Measurements from ENCODE around the gene PALB2. TPM values are rescaled to one million over a fixed set of nuclear protein-coding genes. Genes with fewer than 3 reads are reported as not detected.

The PALB2 gene
- total RNA-seq (10 to 100 TPM in 4 of 5 experiments, 1 to 10 TPM in 1; 6.2 to 27.2 (median 14.4) TPM), polyA plus RNA-seq (10 to 100 TPM in 1 of 2 donors, 1 to 10 TPM in 1; 5.9 to 10.0 TPM), total RNA-seq (12.9 reads per million, percentile 41 among the genes with 10 or more reads in this experiment)

DNA sequence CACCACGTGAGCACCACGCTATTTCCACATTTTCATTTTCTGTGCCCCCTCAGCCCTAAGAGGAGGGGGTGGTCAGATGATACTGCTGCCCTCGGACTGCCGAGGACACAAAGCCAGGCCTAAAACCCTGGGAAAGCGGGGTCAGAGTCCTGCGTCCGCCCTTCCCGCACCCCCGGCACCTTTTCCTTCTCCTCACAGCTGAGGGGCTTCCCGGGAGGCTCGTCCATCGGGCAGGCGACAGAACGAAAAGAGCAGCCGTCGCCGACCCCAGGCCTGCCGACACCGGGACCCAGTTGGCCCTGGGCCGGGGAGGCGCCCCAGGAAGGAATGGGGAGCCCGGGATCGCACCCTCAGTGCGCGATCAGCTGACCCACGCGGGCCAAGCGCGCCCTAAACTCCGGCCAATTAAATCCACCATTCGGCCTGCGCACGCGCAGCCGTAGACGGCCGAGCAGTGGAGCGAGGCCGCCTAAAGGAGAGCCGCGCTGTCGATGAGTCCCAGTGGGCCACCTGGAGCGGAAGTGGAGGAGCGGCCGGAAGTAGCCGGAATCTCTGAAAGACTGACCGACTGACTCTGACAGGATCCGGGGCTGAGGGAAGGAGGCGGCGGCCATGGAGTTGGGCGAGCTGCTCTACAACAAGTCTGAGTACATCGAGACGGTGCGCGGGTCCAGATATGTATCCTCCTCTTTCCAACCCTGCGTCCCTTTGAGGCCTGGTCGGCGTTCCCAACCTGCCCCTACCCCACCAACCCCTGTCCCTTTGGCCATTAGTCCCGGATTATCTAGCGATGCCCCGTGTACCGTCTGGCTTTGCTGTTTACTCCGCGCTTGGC is at the start of gene PALB2, which contains the start of gene DCTN5:
Gene PALB2 (minus strand): TSS at position 380 of the 835 bp plus-strand sequence. CDS start 153 bp downstream, at position 227.
Gene DCTN5 (plus strand): TSS at position 536 of the 835 bp plus-strand sequence. CDS start 77 bp downstream, at position 613.
- ATAC-seq (peak; percentile 99), DNase-seq (peak; percentile 68 to 89 (median 72))
- Mint-ChIP-seq H3K27ac (peak within 1 kb of the TSS; percentile 94 to 99 (median 98)), H3K9me3 (peaks cover 0 to 3% (median 0%) of the 10 kb centered on the region in 11 donors), H3K4me3 (peak within 1 kb of the TSS; percentile 96 to 99 (median 99)), H3K36me3 (peaks cover 5 to 28% (median 18%) of the 10 kb centered on the region in 5 donors), H3K27me3 (no peaks in the 10 kb centered on the region), H3K4me1 (peaks cover 17 to 56% (median 48%) of the 10 kb centered on the region in 7 donors)
- Histone ChIP-seq H3K36me3 (ENCODE audit: control insufficient read depth in 2 of 3, insufficient read depth in 3 of 3, low read length in 3 of 3) (peaks cover 0 to 15% (median 9%) of the 10 kb centered on the region in 3 experiments), H3K4me1 (ENCODE audit: control insufficient read depth in 2 of 2, insufficient read depth in 2 of 2, low read length in 2 of 2) (peaks cover 7 to 24% of the 10 kb centered on the region in 2 donors), H3K27ac (ENCODE audit: low read depth, low read length) (peak within 1 kb of the TSS; percentile 84), H3K27me3 (ENCODE audit: control insufficient read depth in 2 of 2, insufficient read depth in 2 of 2, low read length in 2 of 2) (no peaks in the 10 kb centered on the region), H3K4me3 (ENCODE audit: low read length) (peak within 1 kb of the TSS; percentile 87), H3K9me3 (ENCODE audit: control insufficient read depth in 2 of 3, low read length in 3 of 3) (no peaks in the 10 kb centered on the region)
- POLR2A ChIA-PET = interaction anchor here (0.7 to 1.2 kb wide), 3 partner anchors 34 to 84 kb away, joined by 3 to 4 read pairs (median 3); partner anchors contain the start of genes EARS2 and UBFD1
- CTCF ChIA-PET = interaction anchor here (1.1 kb wide), 1 partner anchor 26 kb away, joined by 5 read pairs; no protein-coding TSS in a partner anchor
- intact Hi-C loops (cut with micrococcal nuclease) = loop anchor here (1.0 to 5.0 kb wide), 8 partner anchors 37 to 494 kb away; partner anchors contain the start of genes EARS2 (in 2 of the 2), NDUFAB1 (in 2 of the 2), PLK1 (in 2 of the 2) and UBFD1 (in 2 of the 2)

DNA sequence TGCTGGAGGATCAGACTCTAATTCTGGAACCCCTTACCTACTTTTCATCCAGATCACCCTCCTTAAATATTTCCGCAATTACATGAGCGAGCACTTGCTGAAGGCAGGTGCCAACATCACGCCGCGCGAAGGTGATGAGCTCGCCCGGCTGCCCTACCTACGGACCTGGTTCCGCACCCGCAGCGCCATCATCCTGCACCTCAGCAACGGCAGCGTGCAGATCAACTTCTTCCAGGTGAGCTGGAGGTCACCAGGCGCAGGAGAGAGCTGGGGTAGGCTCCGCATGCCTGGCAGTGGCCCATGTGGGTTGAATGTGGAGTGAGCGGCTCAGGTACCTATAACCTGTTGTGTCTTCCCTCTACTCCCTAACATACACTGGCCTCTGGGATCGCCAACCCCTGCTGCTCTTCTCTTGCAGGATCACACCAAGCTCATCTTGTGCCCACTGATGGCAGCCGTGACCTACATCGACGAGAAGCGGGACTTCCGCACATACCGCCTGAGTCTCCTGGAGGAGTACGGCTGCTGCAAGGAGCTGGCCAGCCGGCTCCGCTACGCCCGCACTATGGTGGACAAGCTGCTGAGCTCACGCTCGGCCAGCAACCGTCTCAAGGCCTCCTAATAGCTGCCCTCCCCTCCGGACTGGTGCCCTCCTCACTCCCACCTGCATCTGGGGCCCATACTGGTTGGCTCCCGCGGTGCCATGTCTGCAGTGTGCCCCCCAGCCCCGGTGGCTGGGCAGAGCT is 48.5 kb upstream of the PALB2 start:
- Histone ChIP-seq H3K9me3 (ENCODE audit: control insufficient read depth in 2 of 3, low read length in 3 of 3) (no peaks in the 10 kb centered on the region), H3K4me1 (ENCODE audit: control insufficient read depth in 2 of 2, insufficient read depth in 2 of 2, low read length in 2 of 2) (no peaks in the 10 kb centered on the region), H3K27ac (ENCODE audit: low read depth, low read length) (no peak overlapping the region), H3K4me3 (ENCODE audit: low read length) (no peak overlapping the region), H3K27me3 (ENCODE audit: control insufficient read depth in 2 of 2, insufficient read depth in 2 of 2, low read length in 2 of 2) (no peaks in the 10 kb centered on the region), H3K36me3 (ENCODE audit: control insufficient read depth in 2 of 3, insufficient read depth in 3 of 3, low read length in 3 of 3) (peaks cover 0 to 43% (median 0%) of the 10 kb centered on the region in 3 experiments)
- intact Hi-C loops (cut with micrococcal nuclease) = no loop called here
- H3K4me1 Mint-ChIP-seq = peaks cover 0 to 7% (median 0%) of the 10 kb centered on the region in 7 donors
- H3K4me3 Mint-ChIP-seq = no peak overlapping the region
- no peaks in the 10 kb centered on the region for H3K9me3 Mint-ChIP-seq
- no peaks in the 10 kb centered on the region for H3K27me3 Mint-ChIP-seq
- DNase-seq (no peak), ATAC-seq (no peak)
- ChIA-PET POLR2A (no interaction called here), CTCF (no interaction called here)
- H3K27ac Mint-ChIP-seq = no peak overlapping the region
- H3K36me3 Mint-ChIP-seq = peaks cover 9 to 38% (median 17%) of the 10 kb centered on the region in 5 donors

DNA sequence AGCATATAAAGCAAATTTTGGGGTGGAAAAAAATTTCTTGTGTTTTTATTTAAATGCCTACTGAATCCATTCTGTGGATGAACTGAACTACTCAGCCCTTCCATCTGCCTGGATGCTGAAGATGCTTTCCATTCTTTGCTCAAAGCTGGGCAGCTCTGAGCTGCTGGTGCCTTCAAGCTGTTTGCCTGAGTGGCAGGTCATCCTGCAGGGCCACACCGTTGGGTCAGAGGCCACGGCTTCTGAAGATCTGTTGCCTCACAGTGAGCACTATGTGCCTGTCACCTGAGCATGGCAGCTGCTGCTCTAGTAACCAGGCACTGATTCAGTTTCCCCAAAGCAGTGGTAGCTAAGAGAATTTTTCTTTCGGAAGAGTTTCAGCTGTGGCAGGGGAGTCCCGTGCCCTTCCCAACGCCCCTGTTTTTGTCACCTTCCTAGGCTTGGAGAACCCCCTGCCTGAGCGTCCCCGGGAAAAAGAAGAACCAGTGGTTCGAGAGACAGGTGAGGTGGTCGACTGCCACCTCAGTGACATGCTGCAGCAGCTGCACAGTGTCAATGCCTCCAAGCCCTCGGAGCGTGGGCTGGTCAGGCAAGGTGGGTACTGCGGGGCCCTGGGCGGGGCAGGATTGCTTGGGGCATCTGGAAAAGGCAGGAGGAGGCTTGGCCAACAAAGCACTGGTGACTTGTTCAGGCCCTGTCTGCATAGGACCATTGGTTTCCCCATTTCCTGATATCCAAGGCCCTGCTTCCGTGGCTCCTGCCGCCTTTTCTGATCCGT is 46.1 kb upstream of the PALB2 start:
- H3K4me1 ChIP-seq (ENCODE audit: control insufficient read depth in 2 of 2, insufficient read depth in 2 of 2, low read length in 2 of 2) = no peaks in the 10 kb centered on the region
- H3K27me3 Mint-ChIP-seq = no peaks in the 10 kb centered on the region
- ChIA-PET POLR2A (no interaction called here), CTCF (no interaction called here)
- H3K36me3 ChIP-seq (ENCODE audit: control insufficient read depth in 2 of 3, insufficient read depth in 3 of 3, low read length in 3 of 3) = peaks cover 0 to 55% (median 0%) of the 10 kb centered on the region in 3 experiments
- peak overlapping the region in 1 of 9 donors; percentile 19 for H3K27ac Mint-ChIP-seq
- peaks cover 10 to 45% (median 18%) of the 10 kb centered on the region in 5 donors for H3K36me3 Mint-ChIP-seq
- H3K4me3 Mint-ChIP-seq = no peak overlapping the region
- no peaks in the 10 kb centered on the region for H3K27me3 ChIP-seq (ENCODE audit: control insufficient read depth in 2 of 2, insufficient read depth in 2 of 2, low read length in 2 of 2)
- H3K27ac ChIP-seq (ENCODE audit: low read depth, low read length) = no peak overlapping the region
- no peaks in the 10 kb centered on the region for H3K9me3 Mint-ChIP-seq
- no peaks in the 10 kb centered on the region for H3K9me3 ChIP-seq (ENCODE audit: control insufficient read depth in 2 of 3, low read length in 3 of 3)
- intact Hi-C loops (cut with micrococcal nuclease) = no loop called here
- no peak for DNase-seq
- H3K4me1 Mint-ChIP-seq = peaks cover 0 to 8% (median 0%) of the 10 kb centered on the region in 7 donors
- no peak overlapping the region for H3K4me3 ChIP-seq (ENCODE audit: low read length)
- ATAC-seq = no peak

GRCh38 chr16:23683487-23683886 is 42.4 kb upstream of the PALB2 start:
- Mint-ChIP-seq H3K4me1 (peaks cover 0 to 38% (median 11%) of the 10 kb centered on the region in 7 donors), H3K36me3 (peaks cover 8 to 39% (median 11%) of the 10 kb centered on the region in 5 donors), H3K4me3 (no peak overlapping the region), H3K9me3 (no peaks in the 10 kb centered on the region), H3K27ac (peak overlapping the region in 1 of 9 donors; percentile 62), H3K27me3 (peaks cover 0 to 9% (median 0%) of the 10 kb centered on the region in 5 donors)
- ATAC-seq (no peak), DNase-seq (no peak)
- peaks cover 0 to 37% (median 0%) of the 10 kb centered on the region in 3 experiments for H3K36me3 ChIP-seq (ENCODE audit: control insufficient read depth in 2 of 3, insufficient read depth in 3 of 3, low read length in 3 of 3)
- no peaks in the 10 kb centered on the region for H3K9me3 ChIP-seq (ENCODE audit: control insufficient read depth in 2 of 3, low read length in 3 of 3)
- intact Hi-C loops (cut with micrococcal nuclease) = no loop called here
- H3K4me1 ChIP-seq (ENCODE audit: control insufficient read depth in 2 of 2, insufficient read depth in 2 of 2, low read length in 2 of 2) = peaks cover 6 to 10% of the 10 kb centered on the region in 2 donors
- no peak overlapping the region for H3K27ac ChIP-seq (ENCODE audit: low read depth, low read length)
- ChIA-PET POLR2A (no interaction called here), CTCF (no interaction called here)
- no peak overlapping the region for H3K4me3 ChIP-seq (ENCODE audit: low read length)
- no peaks in the 10 kb centered on the region for H3K27me3 ChIP-seq (ENCODE audit: control insufficient read depth in 2 of 2, insufficient read depth in 2 of 2, low read length in 2 of 2)

DNA sequence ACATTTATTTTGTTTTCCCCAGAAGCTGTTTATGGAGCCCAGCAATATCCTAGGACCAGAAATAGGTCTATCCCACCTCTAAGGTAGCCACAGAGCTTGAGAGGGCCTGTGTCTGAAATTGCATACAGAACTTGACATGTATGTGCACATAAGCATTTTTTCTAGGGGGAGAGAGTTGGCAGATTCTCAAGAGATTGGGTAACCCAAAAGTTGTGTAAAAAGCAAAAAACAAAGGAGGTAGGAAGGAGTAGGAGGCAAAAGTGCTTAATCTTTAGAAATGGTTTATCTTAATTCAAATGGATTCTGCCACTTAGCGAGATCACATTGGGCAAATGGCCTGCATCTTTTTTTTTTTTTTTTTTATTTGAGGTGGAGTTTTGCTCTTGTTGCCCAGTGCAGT is 41.1 kb upstream of the PALB2 start:
- Histone ChIP-seq H3K9me3 (ENCODE audit: control insufficient read depth in 2 of 3, low read length in 3 of 3) (no peaks in the 10 kb centered on the region), H3K27me3 (ENCODE audit: control insufficient read depth in 2 of 2, insufficient read depth in 2 of 2, low read length in 2 of 2) (no peaks in the 10 kb centered on the region), H3K27ac (ENCODE audit: low read depth, low read length) (no peak overlapping the region), H3K4me1 (ENCODE audit: control insufficient read depth in 2 of 2, insufficient read depth in 2 of 2, low read length in 2 of 2) (peaks cover 9 to 10% of the 10 kb centered on the region in 2 donors), H3K36me3 (ENCODE audit: control insufficient read depth in 2 of 3, insufficient read depth in 3 of 3, low read length in 3 of 3) (peaks cover 0 to 25% (median 0%) of the 10 kb centered on the region in 3 experiments), H3K4me3 (ENCODE audit: low read length) (no peak overlapping the region)
- H3K36me3 Mint-ChIP-seq = peaks cover 4 to 27% (median 4%) of the 10 kb centered on the region in 5 donors
- no peaks in the 10 kb centered on the region for H3K9me3 Mint-ChIP-seq
- DNase-seq = no peak
- intact Hi-C loops (cut with micrococcal nuclease) = no loop called here
- ATAC-seq = no peak
- no peak overlapping the region for H3K4me3 Mint-ChIP-seq
- ChIA-PET CTCF (no interaction called here), POLR2A (no interaction called here)
- H3K4me1 Mint-ChIP-seq = peaks cover 10 to 43% (median 19%) of the 10 kb centered on the region in 7 donors
- no peak overlapping the region for H3K27ac Mint-ChIP-seq
- H3K27me3 Mint-ChIP-seq = peaks cover 0 to 9% (median 0%) of the 10 kb centered on the region in 5 donors
